A549 (cell line): ENCODE measurements around the gene RPGR. TPM values are rescaled to one million over a fixed set of nuclear protein-coding genes. Genes with fewer than 3 reads are reported as not detected.

Source experiments
- ATAC-seq, 2 experiments: fragments of 200-7000 bp in 1 of 2; fragments of >200 bp in 1 of 2; cut with Nextera tagmentation in 1 of 2; cut with Tn5 transposase in 1 of 2; 3 replicates each; pipeline versions ENCODE4 v1.8.0 to v1.9.1; 2018 to 2020; ENCODE audit warnings: mild to moderate bottlenecking in 1 of 2, moderate library complexity in 1 of 2
- CTCF ChIA-PET: fragments of 300-600 bp; sonication (Branson Sonifier 250); formaldehyde crosslinking; extraction: SDS; loops from one replicate; lab custom pipeline; 2021; ENCODE audit warnings: antibody characterized with exemption, inconsistent platforms; lab: Yijun Ruan, JAX
- POLR2A ChIA-PET: fragments of 350-600 bp; formaldehyde crosslinking; extraction: SDS; loops from one replicate; lab custom pipeline; 2021; ENCODE audit warnings: antibody characterized with exemption, inconsistent platforms; lab: Yijun Ruan, JAX
- DNase-seq, 2 experiments: peaks; one replicate each; pipeline versions ENCODE4 v3.0.0 to v3.0.0-alpha.2; 2011 to 2016; ENCODE audit warnings: low read depth in 1 of 2, low spot score in 1 of 2
- FAIRE-seq: peaks from 2 replicates; lab custom pipeline; 2011; peaks lifted over from hg19 to GRCh38; lab: Jason Lieb, UNC
- H3K27ac ChIP-seq, 2 experiments: fragments of >200 bp; sonication (Bioruptor Twin); formaldehyde crosslinking; 3 replicates each; pipeline ENCODE4 v1.5.1; 2016 to 2017
- H3K4me1 ChIP-seq: fragments of >200 bp; sonication (Bioruptor Twin); formaldehyde crosslinking; 3 replicates; pipeline ENCODE4 v1.6.1; 2016
- H3K4me2 ChIP-seq: fragments of >200 bp; sonication (Bioruptor Twin); formaldehyde crosslinking; 3 replicates; pipeline ENCODE4 v1.6.1; 2016
- H3K4me3 ChIP-seq: fragments of >200 bp; sonication (Bioruptor Twin); formaldehyde crosslinking; 3 replicates; pipeline ENCODE4 v1.5.1; 2016
- H3K9me3 ChIP-seq: fragments of >200 bp; sonication (Bioruptor Twin); formaldehyde crosslinking; 3 replicates; pipeline ENCODE4 v1.6.1; 2016
- BCL3 ChIP-seq: fragments of >200 bp; sonication (Bioruptor Twin); formaldehyde crosslinking; IDR thresholded peaks from 3 replicates; pipeline ENCODE4 v1.6.1; 2016
- CBX8 ChIP-seq: fragments of 200-600 bp; sonication (generic); IDR thresholded peaks from 2 replicates; pipeline ENCODE4 v1.6.1; 2016
- CHD2 ChIP-seq: fragments of 150-350 bp; IDR thresholded peaks from 2 replicates; pipeline ENCODE4 v1.6.1; 2014; ENCODE audit warnings: low read length; ENCODE audit not compliant: partially characterized antibody
- CHD4 ChIP-seq: fragments of 200-600 bp; sonication (generic); IDR thresholded peaks from 2 replicates; pipeline ENCODE4 v1.6.1; 2016; ENCODE audit warnings: antibody characterized with exemption, mild to moderate bottlenecking, borderline replicate concordance
- CTCF ChIP-seq: fragments of >200 bp; sonication (Bioruptor Twin); formaldehyde crosslinking; IDR thresholded peaks from 3 replicates; pipeline ENCODE4 v1.5.1; 2016
- E2F6 ChIP-seq: IDR thresholded peaks from 2 replicates; pipeline ENCODE4 v1.6.1; 2012; ENCODE audit warnings: low read depth, borderline replicate concordance
- EHMT2 ChIP-seq: fragments of 200-600 bp; sonication (generic); IDR thresholded peaks from 2 replicates; pipeline ENCODE4 v1.6.1; 2016; ENCODE audit warnings: antibody characterized with exemption, low read depth, mild to moderate bottlenecking, moderate library complexity
- ELK1 ChIP-seq: fragments of 150-350 bp; IDR thresholded peaks from 2 replicates; pipeline ENCODE4 v1.6.1; 2014; ENCODE audit warnings: low read depth, mild to moderate bottlenecking, low read length
- FOSB ChIP-seq: fragments of 250-450 bp; sonication (Bioruptor Pico); IDR thresholded peaks from 2 replicates; pipeline ENCODE4 v1.5.0; 2020; ENCODE audit warnings: mild to moderate bottlenecking, moderate library complexity
- FOSL2 ChIP-seq, 2 experiments: fragments of 450-650 bp in 1 of 2; fragments of >200 bp in 1 of 2; sonication (Bioruptor Twin) in 1 of 2; formaldehyde crosslinking; IDR thresholded peaks; 2 replicates each; pipeline versions ENCODE4 v1.5.0 to v1.6.1; 2016 to 2020; ENCODE audit warnings: mild to moderate bottlenecking in 1 of 2, moderate library complexity in 1 of 2
- GATA3 ChIP-seq: IDR thresholded peaks from 2 replicates; pipeline ENCODE4 v1.6.1; 2012; ENCODE audit warnings: borderline replicate concordance
- HDAC2 ChIP-seq: fragments of 200-600 bp; sonication (generic); IDR thresholded peaks from 2 replicates; pipeline ENCODE4 v1.6.1; 2016
- HES2 ChIP-seq: fragments of >200 bp; sonication (Bioruptor Twin); formaldehyde crosslinking; IDR thresholded peaks from 2 replicates; pipeline ENCODE4 v1.6.1; 2016
- JUNB ChIP-seq: fragments of >200 bp; sonication (Bioruptor Twin); formaldehyde crosslinking; IDR thresholded peaks from 2 replicates; pipeline ENCODE4 v1.6.1; 2016
- MAFK ChIP-seq: fragments of 450-650 bp; IDR thresholded peaks from 2 replicates; pipeline ENCODE4 v1.6.1; 2014; ENCODE audit not compliant: partially characterized antibody
- MAZ ChIP-seq: fragments of 150-350 bp; IDR thresholded peaks from 2 replicates; pipeline ENCODE4 v1.6.1; 2014; ENCODE audit warnings: antibody characterized with exemption, low read depth, low read length, borderline replicate concordance
- MYC ChIP-seq: IDR thresholded peaks from 2 replicates; pipeline ENCODE4 v1.6.1; 2012; ENCODE audit warnings: mild to moderate bottlenecking, inconsistent platforms, low read length, improper control_type of control experiment, borderline replicate concordance
- PBX3 ChIP-seq: IDR thresholded peaks from 2 replicates; pipeline ENCODE4 v1.6.1; 2012
- PHF8 ChIP-seq: fragments of 200-600 bp; sonication (generic); IDR thresholded peaks from 2 replicates; pipeline ENCODE4 v1.6.1; 2016; ENCODE audit warnings: low read depth, mild to moderate bottlenecking, antibody characterized with exemption, moderate library complexity, borderline replicate concordance
- POLR2A ChIP-seq: IDR thresholded peaks from 2 replicates; pipeline ENCODE4 v1.6.1; 2012; ENCODE audit warnings: mild to moderate bottlenecking, low read length
- RAD21 ChIP-seq, 2 experiments: fragments of >200 bp in 1 of 2; sonication (Bioruptor Twin) in 1 of 2; formaldehyde crosslinking in 1 of 2; IDR thresholded peaks in 1 of 2; conservative IDR thresholded peaks in 1 of 2; 2 replicates in 1 of 2; 3 replicates in 1 of 2; pipeline ENCODE4 v1.6.1; 2012 to 2018; ENCODE audit warnings: inconsistent platforms in 1 of 2
- RARB ChIP-seq: fragments of 250-450 bp; sonication (Bioruptor Pico); IDR thresholded peaks from 2 replicates; pipeline ENCODE4 v1.8.0; 2021; ENCODE audit warnings: mild to moderate bottlenecking, moderate library complexity
- RNF2 ChIP-seq: fragments of 200-600 bp; sonication (generic); IDR thresholded peaks from 2 replicates; pipeline ENCODE4 v1.6.1; 2016; ENCODE audit warnings: low read depth, mild to moderate bottlenecking, antibody characterized with exemption, moderate library complexity, borderline replicate concordance
- SMC3 ChIP-seq: fragments of >200 bp; sonication (Bioruptor Twin); formaldehyde crosslinking; IDR thresholded peaks from 3 replicates; pipeline ENCODE4 v1.6.1; 2018; ENCODE audit warnings: inconsistent platforms
- TFCP2L1 ChIP-seq: fragments of 250-450 bp; sonication (Bioruptor Pico); IDR thresholded peaks from 2 replicates; pipeline ENCODE4 v1.5.0; 2021; ENCODE audit warnings: mild to moderate bottlenecking
- ZC3H11A ChIP-seq: fragments of 450-650 bp; IDR thresholded peaks from 2 replicates; pipeline ENCODE4 v1.6.1; 2014; ENCODE audit warnings: antibody characterized with exemption, mild to moderate bottlenecking
- ZFP36 ChIP-seq: fragments of 450-650 bp; IDR thresholded peaks from 2 replicates; pipeline ENCODE4 v1.6.1; 2014; ENCODE audit warnings: borderline replicate concordance; ENCODE audit not compliant: partially characterized antibody
- ZSCAN20 ChIP-seq: fragments of 250-450 bp; sonication (Bioruptor Pico); IDR thresholded peaks from 2 replicates; pipeline ENCODE4 v1.8.0; 2022; ENCODE audit warnings: mild to moderate bottlenecking, moderate library complexity
- WGBS: methylation state at CpG from one replicate; pipeline ENCODE4 v1.1.6; 2017; ENCODE audit errors: missing lambda C conversion rate; 5-methylcytosine and 5-hydroxymethylcytosine counted together
- polyA plus RNA-seq, 4 experiments: library from polyadenylated mRNA; depleted of rRNA in 3 of 4; stranded (reverse); fragments of >200 nt; fragmentation: RNase III in 1 of 4; extraction: RNeasy Plus Mini Kit Qiagen cat#74134 plus additional on column Dnase treatment in 1 of 4; gene quantifications; 2 replicates in 3 of 4; 3 replicates in 1 of 4; pipeline ENCODE4 v1.2.3, GENCODE V29; 2011 to 2017

RPGR gene
- polyA plus RNA-seq, 2 of the 4 experiments (the other 2 are of a cell fraction), result 8.1 to 10.5 TPM

GRCh38 chrX:38376747-38377146 lies 49.4 kb upstream of the RPGR start:
- no peak for FAIRE-seq
- H3K9me3 ChIP-seq, result no peaks in the 10 kb centered on the region
- ATAC-seq, result no peak
- no peak overlapping the region for H3K27ac ChIP-seq
- H3K4me1 ChIP-seq, result no peaks in the 10 kb centered on the region
- no peak overlapping the region for H3K4me3 ChIP-seq
- no peak for TF ChIP-seq GATA3
- TF ChIP-seq MAZ, result no peak
- TF ChIP-seq MYC, result no peak
- TF ChIP-seq CHD2, result no peak
- no peak for TF ChIP-seq JUNB
- TF ChIP-seq RAD21 (conservative IDR thresholded peaks at IDR 0.05 in 1 of 2, IDR thresholded peaks at IDR 0.05 in 1 of 2), result no peak
- no peak for TF ChIP-seq PBX3
- TF ChIP-seq MAFK, result no peak
- no peak for TF ChIP-seq PHF8
- no peak for TF ChIP-seq HDAC2
- no peak for TF ChIP-seq CBX8
- TF ChIP-seq SMC3, result no peak
- TF ChIP-seq RARB (CRISPR knock-in tag), result no peak
- no peak for TF ChIP-seq HES2
- TF ChIP-seq FOSB, result no peak
- no peak for TF ChIP-seq TFCP2L1 (CRISPR knock-in tag)
- TF ChIP-seq ZFP36, result no peak
- ChIA-PET POLR2A (no interaction called here), CTCF (interaction anchor here (1.1 kb wide), 1 partner anchor 73 kb away, joined by 3 read pairs; no protein-coding TSS in a partner anchor)
- 0% methylated on average over 1 of the region's 1 CpG for WGBS
- no peak overlapping the region for H3K4me2 ChIP-seq
- DNase-seq, result no peak

- Histone ChIP-seq H3K4me1 (no peaks in the 10 kb centered on the region), H3K4me3 (no peak overlapping the region), H3K9me3 (no peaks in the 10 kb centered on the region), H3K4me2 (no peak overlapping the region), H3K27ac (no peak overlapping the region)
- FAIRE-seq, result no peak
- CTCF ChIA-PET, result interaction anchor here (1.0 to 1.1 kb wide), 2 partner anchors 8 to 74 kb away, joined by 3 to 4 read pairs; no protein-coding TSS in a partner anchor
- DNase-seq, result peak; percentile 4 to 11
- 0 out of 3 replicates have a peak, but pooled peaks have one; percentile 24 for TF ChIP-seq CTCF
- TF ChIP-seq TFCP2L1 (CRISPR knock-in tag), result no peak
- no peak for TF ChIP-seq RNF2
- TF ChIP-seq ZC3H11A, result no peak
- no peak for TF ChIP-seq FOSL2 (IDR thresholded peaks at IDR 0.05)
- no peak for TF ChIP-seq FOSL2 (CRISPR knock-in tag; IDR thresholded peaks at IDR 0.05)
- no peak for TF ChIP-seq ZSCAN20 (CRISPR knock-in tag)
- peak in 1 of 2 experiments; percentile 61; a peak in 3 of 6 replicates for ATAC-seq
- WGBS, result 0% methylated on average over 1 of the region's 1 CpG
- POLR2A ChIA-PET, result no interaction called here
These were observed 48.6 kb upstream of the RPGR start for GRCh38 chrX:38375891-38376290.

GRCh38 chrX:38374431-38374830 lies 47.1 kb upstream of the RPGR start:
- Histone ChIP-seq H3K4me2 (no peak overlapping the region), H3K9me3 (no peaks in the 10 kb centered on the region), H3K4me1 (no peaks in the 10 kb centered on the region), H3K4me3 (no peak overlapping the region), H3K27ac (no peak overlapping the region)
- CTCF ChIA-PET, result no interaction called here
- no peak for ATAC-seq
- no peak for FAIRE-seq
- no peak for DNase-seq
- 45% methylated on average over 3 of the region's 3 CpGs for WGBS
- POLR2A ChIA-PET, result no interaction called here
- no peak for TF ChIP-seq RNF2
- no peak for TF ChIP-seq FOSB
- TF ChIP-seq RAD21 (conservative IDR thresholded peaks at IDR 0.05 in 1 of 2, IDR thresholded peaks at IDR 0.05 in 1 of 2), result no peak
- TF ChIP-seq ZSCAN20 (CRISPR knock-in tag), result no peak
- no peak for TF ChIP-seq MYC
- TF ChIP-seq CHD4, result no peak
- TF ChIP-seq MAZ, result no peak
- TF ChIP-seq MAFK, result no peak
- TF ChIP-seq SMC3, result no peak
- TF ChIP-seq POLR2A, result no peak
- no peak for TF ChIP-seq E2F6
- TF ChIP-seq HES2, result no peak
- no peak for TF ChIP-seq BCL3
- no peak for TF ChIP-seq EHMT2
- TF ChIP-seq ELK1, result no peak
- TF ChIP-seq TFCP2L1 (CRISPR knock-in tag), result no peak
